Liver (tissue), 9 donors: ENCODE data around the gene PHLDA2. TPM values are rescaled to one million over a fixed set of nuclear protein-coding genes. Genes with fewer than 3 reads are reported as not detected.

Experiments used
- DNase-seq: peaks from one replicate; pipeline ENCODE4 v3.0.0-alpha.2; 2017; ENCODE audit warnings: low spot score
- H3K27ac ChIP-seq, 2 donors: one replicate each; pipeline ENCODE4 v1.7.0; 2013; ENCODE audit warnings: inconsistent platforms in 2 of 2, low read length in 2 of 2, control low read depth in 1 of 2, low read depth in 1 of 2, mild to moderate bottlenecking in 1 of 2
- H3K27me3 ChIP-seq, 4 donors: one replicate each; pipeline versions ENCODE4 v1.6.1 to v1.7.0; 2013; ENCODE audit warnings: low read length in 3 of 4, inconsistent platforms in 1 of 4, mild to moderate bottlenecking in 1 of 4, moderate library complexity in 1 of 4; ENCODE audit not compliant: control insufficient read depth in 4 of 4, insufficient read depth in 4 of 4
- H3K36me3 ChIP-seq, 4 donors: one replicate each; pipeline versions ENCODE4 v1.6.1 to v1.7.0; 2013; ENCODE audit warnings: low read length in 3 of 4, mild to moderate bottlenecking in 3 of 4, low read depth in 1 of 4, moderate library complexity in 1 of 4; ENCODE audit not compliant: control insufficient read depth in 4 of 4, insufficient read depth in 3 of 4
- H3K4me1 ChIP-seq, 4 donors: one replicate each; pipeline versions ENCODE4 v1.6.1 to v1.7.0; 2013; ENCODE audit warnings: low read length in 3 of 4, mild to moderate bottlenecking in 3 of 4, moderate library complexity in 1 of 4; ENCODE audit not compliant: control insufficient read depth in 4 of 4, insufficient read depth in 4 of 4
- H3K4me3 ChIP-seq, 3 donors: one replicate each; pipeline versions ENCODE4 v1.6.1 to v1.7.0; 2013; ENCODE audit warnings: low read length in 3 of 3, control low read depth in 1 of 3, low read depth in 1 of 3, mild to moderate bottlenecking in 1 of 3
- H3K9ac ChIP-seq, 2 donors: one replicate each; pipeline ENCODE4 v1.7.0; 2013; ENCODE audit warnings: low read length in 2 of 2, mild to moderate bottlenecking in 2 of 2, moderate library complexity in 2 of 2, control low read depth in 1 of 2, low read depth in 1 of 2
- H3K9me3 ChIP-seq, 4 donors: one replicate each; pipeline versions ENCODE4 v1.6.1 to v1.7.0; 2013; ENCODE audit warnings: low read length in 3 of 4; ENCODE audit not compliant: control insufficient read depth in 4 of 4
- ATF3 ChIP-seq: IDR thresholded peaks from 2 replicates; pipeline ENCODE4 v1.6.1; 2016; ENCODE audit warnings: antibody characterized with exemption
- CTCF ChIP-seq: fragments of 150-350 bp; IDR thresholded peaks from 2 replicates; pipeline ENCODE4 v1.5.1; 2017; ENCODE audit warnings: improper control_type of control experiment, low read depth, low read length; ENCODE audit not compliant: missing input control
- EGR1 ChIP-seq, 2 donors: IDR thresholded peaks; 2 replicates each; pipeline ENCODE4 v1.6.1; 2016 to 2018; ENCODE audit warnings: antibody characterized with exemption in 2 of 2, low read depth in 2 of 2
- FOXA1 ChIP-seq: IDR thresholded peaks from 2 replicates; pipeline ENCODE4 v1.6.1; 2016; ENCODE audit warnings: antibody characterized with exemption
- FOXA2 ChIP-seq: IDR thresholded peaks from 2 replicates; pipeline ENCODE4 v1.6.1; 2016; ENCODE audit warnings: antibody characterized with exemption
- GABPA ChIP-seq, 2 donors: IDR thresholded peaks in 1 of 2; conservative IDR thresholded peaks in 1 of 2; 2 replicates each; pipeline ENCODE4 v1.6.1; 2016; ENCODE audit warnings: antibody characterized with exemption in 2 of 2, mild to moderate bottlenecking in 1 of 2, moderate library complexity in 1 of 2
- HNF4A ChIP-seq, 2 donors: conservative IDR thresholded peaks; 2 replicates each; pipeline ENCODE4 v1.6.1; 2016; ENCODE audit warnings: antibody characterized with exemption in 2 of 2, mild to moderate bottlenecking in 2 of 2
- HNF4G ChIP-seq: IDR thresholded peaks from 2 replicates; pipeline ENCODE4 v1.6.1; 2016; ENCODE audit warnings: antibody characterized with exemption
- JUND ChIP-seq, 2 donors: IDR thresholded peaks; 2 replicates each; pipeline ENCODE4 v1.6.1; 2016; ENCODE audit warnings: antibody characterized with exemption in 2 of 2
- MAX ChIP-seq: IDR thresholded peaks from 2 replicates; pipeline ENCODE4 v1.6.1; 2016; ENCODE audit warnings: antibody characterized with exemption
- NR2F2 ChIP-seq: IDR thresholded peaks from 2 replicates; pipeline ENCODE4 v1.6.1; 2016; ENCODE audit warnings: antibody characterized with exemption
- RAD21 ChIP-seq, 2 donors: IDR thresholded peaks; 2 replicates each; pipeline ENCODE4 v1.6.1; 2016; ENCODE audit warnings: antibody characterized with exemption in 2 of 2, mild to moderate bottlenecking in 2 of 2
- REST ChIP-seq: IDR thresholded peaks from 2 replicates; pipeline ENCODE4 v1.6.1; 2016; ENCODE audit warnings: antibody characterized with exemption, mild to moderate bottlenecking
- RXRA ChIP-seq, 2 donors: IDR thresholded peaks; 2 replicates each; pipeline ENCODE4 v1.6.1; 2017 to 2018; ENCODE audit warnings: antibody characterized with exemption in 2 of 2, mild to moderate bottlenecking in 1 of 2
- SP1 ChIP-seq: IDR thresholded peaks from 2 replicates; pipeline ENCODE4 v1.6.1; 2018; ENCODE audit warnings: antibody characterized with exemption, mild to moderate bottlenecking
- TAF1 ChIP-seq: conservative IDR thresholded peaks from 2 replicates; pipeline ENCODE4 v1.6.1; 2016; ENCODE audit warnings: antibody characterized with exemption, mild to moderate bottlenecking
- YY1 ChIP-seq: IDR thresholded peaks from 2 replicates; pipeline ENCODE4 v1.6.1; 2016; ENCODE audit warnings: antibody characterized with exemption, mild to moderate bottlenecking
- ZBTB33 ChIP-seq: IDR thresholded peaks from 2 replicates; pipeline ENCODE4 v1.6.1; 2016; ENCODE audit warnings: antibody characterized with exemption
- WGBS: extraction: QIAGEN DNeasy Blood & Tissue Kit; methylation state at CpG from one replicate; pipeline ENCODE4 v1.1.7; 2013; 5-methylcytosine and 5-hydroxymethylcytosine counted together
- polyA plus RNA-seq, 2 donors: library from polyadenylated mRNA; stranded (reverse) in 1 of 2; unstranded in 1 of 2; fragments of 200-250 nt in 1 of 2; fragments of >200 nt in 1 of 2; fragmentation: Nextera tagmentation in 1 of 2; extraction: Ambion mirVana in 1 of 2; gene quantifications; one replicate each; pipeline versions ENCODE4 v1.2.1 to v1.2.3, GENCODE V29; 2013 to 2015
- total RNA-seq, 2 donors: library from RNA; depleted of rRNA; stranded (reverse); fragments of >200 nt; gene quantifications; one replicate each; pipeline ENCODE4 v1.2.3, GENCODE V29; 2014
- donor health status: healthy.
- donor health status: healthy.
- donor health status: healthy.
- donor health status: healthy.
- donor health status: healthy.

PHLDA2 gene
- total and polyA plus RNA-seq, 4 donors = 0.23 to 1.4 (median 0.99) TPM; not detected in 1

- TF ChIP-seq EGR1 (IDR thresholded peaks at IDR 0.05; ENCODE audit: low read depth in 2 of 2) = no peak
- TF ChIP-seq TAF1 = no peak
- TF ChIP-seq RXRA (IDR thresholded peaks at IDR 0.05) = no peak
- TF ChIP-seq YY1 = no peak
- no peak for TF ChIP-seq CTCF
- TF ChIP-seq JUND (IDR thresholded peaks at IDR 0.05) = no peak
- no peak for TF ChIP-seq RAD21 (IDR thresholded peaks at IDR 0.05)
- TF ChIP-seq FOXA2 = no peak
- TF ChIP-seq REST = no peak
- no peak for TF ChIP-seq MAX
- TF ChIP-seq HNF4G = no peak
- no peak for TF ChIP-seq NR2F2
- no peak for TF ChIP-seq FOXA1
- no peak for TF ChIP-seq ATF3
- TF ChIP-seq SP1 = no peak
- no peak for TF ChIP-seq HNF4A (conservative IDR thresholded peaks at IDR 0.05)
- TF ChIP-seq GABPA (IDR thresholded peaks at IDR 0.05 in 1 of 2, conservative IDR thresholded peaks at IDR 0.05 in 1 of 2) = no peak
- no peak for TF ChIP-seq ZBTB33
- no peaks in the 10 kb centered on the region for H3K36me3 ChIP-seq
- H3K27me3 ChIP-seq = no peaks in the 10 kb centered on the region
- H3K9ac ChIP-seq = no peak overlapping the region
- H3K9me3 ChIP-seq = no peaks in the 10 kb centered on the region
- DNase-seq = no peak
- 93% methylated on average over 4 of the region's 4 CpGs for WGBS
- H3K4me1 ChIP-seq = peaks cover 12 to 23% (median 16%) of the 10 kb centered on the region in 4 donors
- no peak overlapping the region for H3K4me3 ChIP-seq
- no peak overlapping the region for H3K27ac ChIP-seq
Observed at GRCh38 chr11:2893935-2894334, 35.3 kb downstream of the PHLDA2 start.
